ENCODE results near the gene GSTA2.
"Not testable (repeated sequence)": the region's sequence is repeated elsewhere in the genome, so short reads cannot be mapped to it uniquely, and the experiment has no call there.

The GSTA2 gene

GRCh38 chr6:52754443-52754842 is 8.8 kb downstream of the GSTA2 start:
- Histone ChIP-seq H3K9ac (ENCODE audit: low read length) (no peak overlapping the region), H3K36me3 (ENCODE audit: control insufficient read depth, insufficient read depth, low read length) (no peaks in the 10 kb centered on the region), H3K27me3 (ENCODE audit: control insufficient read depth, insufficient read depth, low read length) (no peaks in the 10 kb centered on the region), H3K4me1 (ENCODE audit: control insufficient read depth, insufficient read depth, low read length) (peaks cover 6% of the 10 kb centered on the region), H3K4me3 (ENCODE audit: low read length) (no peak overlapping the region), H3K9me3 (ENCODE audit: control insufficient read depth, low read length) (peaks cover 6% of the 10 kb centered on the region)

GRCh38 chr6:52753137-52753536 is 10.1 kb downstream of the GSTA2 start:
- H3K9me3 ChIP-seq (ENCODE audit: control insufficient read depth, low read length); H3K4me3 ChIP-seq (ENCODE audit: low read length); H3K9ac ChIP-seq (ENCODE audit: low read length); H3K27me3 ChIP-seq (ENCODE audit: control insufficient read depth, insufficient read depth, low read length); H3K36me3 ChIP-seq (ENCODE audit: control insufficient read depth, insufficient read depth, low read length); H3K4me1 ChIP-seq (ENCODE audit: control insufficient read depth, insufficient read depth, low read length): not testable (repeated sequence)

GRCh38 chr6:52752310-52752709 is 11.0 kb downstream of the GSTA2 start:
- Histone ChIP-seq H3K4me1 (ENCODE audit: control insufficient read depth, insufficient read depth, low read length) (peaks cover 9% of the 10 kb centered on the region), H3K27me3 (ENCODE audit: control insufficient read depth, insufficient read depth, low read length) (no peaks in the 10 kb centered on the region), H3K4me3 (ENCODE audit: low read length) (no peak overlapping the region), H3K9ac (ENCODE audit: low read length) (no peak overlapping the region), H3K9me3 (ENCODE audit: control insufficient read depth, low read length) (peaks cover 6% of the 10 kb centered on the region), H3K36me3 (ENCODE audit: control insufficient read depth, insufficient read depth, low read length) (no peaks in the 10 kb centered on the region)

- no peak overlapping the region for H3K9ac ChIP-seq (ENCODE audit: low read length)
- H3K36me3 ChIP-seq (ENCODE audit: control insufficient read depth, insufficient read depth, low read length), result no peaks in the 10 kb centered on the region
- peaks cover 20% of the 10 kb centered on the region for H3K4me1 ChIP-seq (ENCODE audit: control insufficient read depth, insufficient read depth, low read length)
- peaks cover 6% of the 10 kb centered on the region for H3K9me3 ChIP-seq (ENCODE audit: control insufficient read depth, low read length)
- no peaks in the 10 kb centered on the region for H3K27me3 ChIP-seq (ENCODE audit: control insufficient read depth, insufficient read depth, low read length)
- no peak overlapping the region for H3K4me3 ChIP-seq (ENCODE audit: low read length)
Measured at GRCh38 chr6:52749556-52750152, 13.6 kb downstream of the GSTA2 start.

- not testable (repeated sequence) for H3K9me3 ChIP-seq (ENCODE audit: control insufficient read depth, low read length); H3K36me3 ChIP-seq (ENCODE audit: control insufficient read depth, insufficient read depth, low read length); H3K9ac ChIP-seq (ENCODE audit: low read length); H3K4me3 ChIP-seq (ENCODE audit: low read length); H3K27me3 ChIP-seq (ENCODE audit: control insufficient read depth, insufficient read depth, low read length)
- H3K4me1 ChIP-seq (ENCODE audit: control insufficient read depth, insufficient read depth, low read length), result peaks cover 20% of the 10 kb centered on the region
Measured at GRCh38 chr6:52747301-52747700, 16.0 kb downstream of the GSTA2 start.

- H3K4me3 ChIP-seq (ENCODE audit: low read length), result no peak overlapping the region
- no peaks in the 10 kb centered on the region for H3K27me3 ChIP-seq (ENCODE audit: control insufficient read depth, insufficient read depth, low read length)
- H3K4me1 ChIP-seq (ENCODE audit: control insufficient read depth, insufficient read depth, low read length), result peaks cover 20% of the 10 kb centered on the region
- peaks cover 6% of the 10 kb centered on the region for H3K9me3 ChIP-seq (ENCODE audit: control insufficient read depth, low read length)
- H3K9ac ChIP-seq (ENCODE audit: low read length), result no peak overlapping the region
- H3K36me3 ChIP-seq (ENCODE audit: control insufficient read depth, insufficient read depth, low read length), result no peaks in the 10 kb centered on the region
Measured at GRCh38 chr6:52746213-52746612, 17.1 kb downstream of the GSTA2 start.

- H3K27me3 ChIP-seq (ENCODE audit: control insufficient read depth, insufficient read depth, low read length), result no peaks in the 10 kb centered on the region
- H3K4me1 ChIP-seq (ENCODE audit: control insufficient read depth, insufficient read depth, low read length), result peaks cover 20% of the 10 kb centered on the region
- no peak overlapping the region for H3K4me3 ChIP-seq (ENCODE audit: low read length)
- no peaks in the 10 kb centered on the region for H3K36me3 ChIP-seq (ENCODE audit: control insufficient read depth, insufficient read depth, low read length)
- H3K9ac ChIP-seq (ENCODE audit: low read length), result no peak overlapping the region
- H3K9me3 ChIP-seq (ENCODE audit: control insufficient read depth, low read length), result peaks cover 2% of the 10 kb centered on the region
Measured at GRCh38 chr6:52745764-52746201, 17.5 kb downstream of the GSTA2 start.

GRCh38 chr6:52741872-52742271 is 21.4 kb downstream of the GSTA2 start:
- no peak overlapping the region for H3K9ac ChIP-seq (ENCODE audit: low read length)
- peaks cover 11% of the 10 kb centered on the region for H3K4me1 ChIP-seq (ENCODE audit: control insufficient read depth, insufficient read depth, low read length)
- no peaks in the 10 kb centered on the region for H3K36me3 ChIP-seq (ENCODE audit: control insufficient read depth, insufficient read depth, low read length)
- no peaks in the 10 kb centered on the region for H3K9me3 ChIP-seq (ENCODE audit: control insufficient read depth, low read length)
- H3K4me3 ChIP-seq (ENCODE audit: low read length), result no peak overlapping the region
- H3K27me3 ChIP-seq (ENCODE audit: control insufficient read depth, insufficient read depth, low read length), result no peaks in the 10 kb centered on the region

- Histone ChIP-seq H3K9me3 (ENCODE audit: control insufficient read depth, low read length) (no peaks in the 10 kb centered on the region), H3K36me3 (ENCODE audit: control insufficient read depth, insufficient read depth, low read length) (no peaks in the 10 kb centered on the region), H3K4me1 (ENCODE audit: control insufficient read depth, insufficient read depth, low read length) (peaks cover 8% of the 10 kb centered on the region), H3K27me3 (ENCODE audit: control insufficient read depth, insufficient read depth, low read length) (no peaks in the 10 kb centered on the region), H3K4me3 (ENCODE audit: low read length) (no peak overlapping the region), H3K9ac (ENCODE audit: low read length) (no peak overlapping the region)
Measured at GRCh38 chr6:52739627-52740026, 23.6 kb downstream of the GSTA2 start.

- peaks cover 12% of the 10 kb centered on the region for H3K4me1 ChIP-seq (ENCODE audit: control insufficient read depth, insufficient read depth, low read length)
- H3K27me3 ChIP-seq (ENCODE audit: control insufficient read depth, insufficient read depth, low read length), result no peaks in the 10 kb centered on the region
- H3K36me3 ChIP-seq (ENCODE audit: control insufficient read depth, insufficient read depth, low read length), result no peaks in the 10 kb centered on the region
- H3K9me3 ChIP-seq (ENCODE audit: control insufficient read depth, low read length), result no peaks in the 10 kb centered on the region
- no peak overlapping the region for H3K4me3 ChIP-seq (ENCODE audit: low read length)
- H3K9ac ChIP-seq (ENCODE audit: low read length), result no peak overlapping the region
Measured at GRCh38 chr6:52739134-52739533, 24.1 kb downstream of the GSTA2 start.

- no peak overlapping the region for H3K4me3 ChIP-seq (ENCODE audit: low read length)
- H3K9me3 ChIP-seq (ENCODE audit: control insufficient read depth, low read length), result no peaks in the 10 kb centered on the region
Measured at GRCh38 chr6:52736145-52736544, 27.1 kb downstream of the GSTA2 start.

GRCh38 chr6:52735071-52735470 is 28.2 kb downstream of the GSTA2 start:
- H3K4me1 ChIP-seq (ENCODE audit: control insufficient read depth, insufficient read depth, low read length), result peaks cover 22% of the 10 kb centered on the region
- H3K36me3 ChIP-seq (ENCODE audit: control insufficient read depth, insufficient read depth, low read length), result no peaks in the 10 kb centered on the region
- H3K4me3 ChIP-seq (ENCODE audit: low read length), result no peak overlapping the region
- H3K27me3 ChIP-seq (ENCODE audit: control insufficient read depth, insufficient read depth, low read length), result no peaks in the 10 kb centered on the region
- no peak overlapping the region for H3K9ac ChIP-seq (ENCODE audit: low read length)
- H3K9me3 ChIP-seq (ENCODE audit: control insufficient read depth, low read length), result no peaks in the 10 kb centered on the region

More at GRCh38 chr6:52736145-52736544, 27.1 kb downstream of the GSTA2 start:
- H3K9ac ChIP-seq (ENCODE audit: low read length), result no peak overlapping the region
- peaks cover 22% of the 10 kb centered on the region for H3K4me1 ChIP-seq (ENCODE audit: control insufficient read depth, insufficient read depth, low read length)
- no peaks in the 10 kb centered on the region for H3K27me3 ChIP-seq (ENCODE audit: control insufficient read depth, insufficient read depth, low read length)
- no peaks in the 10 kb centered on the region for H3K36me3 ChIP-seq (ENCODE audit: control insufficient read depth, insufficient read depth, low read length)

GRCh38 chr6:52734072-52734471 is 29.2 kb downstream of the GSTA2 start:
- Histone ChIP-seq H3K27me3 (ENCODE audit: control insufficient read depth, insufficient read depth, low read length) (no peaks in the 10 kb centered on the region), H3K4me3 (ENCODE audit: low read length) (no peak overlapping the region), H3K4me1 (ENCODE audit: control insufficient read depth, insufficient read depth, low read length) (peaks cover 31% of the 10 kb centered on the region), H3K36me3 (ENCODE audit: control insufficient read depth, insufficient read depth, low read length) (no peaks in the 10 kb centered on the region), H3K9me3 (ENCODE audit: control insufficient read depth, low read length) (no peaks in the 10 kb centered on the region), H3K9ac (ENCODE audit: low read length) (no peak overlapping the region)
